Mesendoderm (in vitro differentiated cells): ENCODE results near the gene DGKB.

ENCODE experiments used
- DNase-seq: peaks from one replicate; pipeline ENCODE4 v3.0.0; 2013
- H2AK5ac ChIP-seq: 2 replicates; pipeline ENCODE4 v1.6.1; 2013; ENCODE audit warnings: low read length, inconsistent platforms
- H2BK120ac ChIP-seq: 2 replicates; pipeline ENCODE4 v1.6.1; 2013; ENCODE audit warnings: low read depth, mild to moderate bottlenecking, low read length, moderate library complexity, mixed read lengths
- H2BK15ac ChIP-seq: replicated peaks from 2 replicates; pipeline ENCODE4 v1.6.1; 2013; ENCODE audit warnings: low read depth, mild to moderate bottlenecking, moderate library complexity
- H2BK5ac ChIP-seq: 2 replicates; pipeline ENCODE4 v1.6.1; 2013; ENCODE audit warnings: low read length, inconsistent platforms
- H3K18ac ChIP-seq: 2 replicates; pipeline ENCODE4 v1.6.1; 2013; ENCODE audit warnings: mild to moderate bottlenecking, low read length, mixed read lengths
- H3K23ac ChIP-seq: one replicate; pipeline ENCODE4 v1.6.1; 2013; ENCODE audit warnings: low read length
- H3K27ac ChIP-seq: 2 replicates; pipeline ENCODE4 v1.5.1; 2013; ENCODE audit warnings: low read depth, mild to moderate bottlenecking, inconsistent platforms, low read length, moderate library complexity
- H3K27me3 ChIP-seq: 2 replicates; pipeline ENCODE4 v1.6.1; 2013; ENCODE audit warnings: low read length, control low read depth, mild to moderate bottlenecking, inconsistent platforms; ENCODE audit not compliant: insufficient read depth, poor library complexity
- H3K36me3 ChIP-seq: 2 replicates; pipeline ENCODE4 v1.6.1; 2013; ENCODE audit warnings: low read length, inconsistent platforms; ENCODE audit not compliant: control insufficient read depth, insufficient read depth
- H3K4ac ChIP-seq: one replicate; pipeline ENCODE4 v1.6.1; 2013; ENCODE audit warnings: low read depth, mild to moderate bottlenecking, low read length, moderate library complexity
- H3K4me1 ChIP-seq: 2 replicates; pipeline ENCODE4 v1.6.1; 2013; ENCODE audit warnings: low read depth, low read length, inconsistent platforms; ENCODE audit not compliant: control insufficient read depth
- H3K4me2 ChIP-seq: 2 replicates; pipeline ENCODE4 v1.6.1; 2013; ENCODE audit warnings: low read length
- H3K4me3 ChIP-seq: 2 replicates; pipeline ENCODE4 v1.5.1; 2013; ENCODE audit warnings: mild to moderate bottlenecking, low read length
- H3K56ac ChIP-seq: one replicate; pipeline ENCODE4 v1.6.1; 2013; ENCODE audit warnings: low read length
- H3K79me1 ChIP-seq: 2 replicates; pipeline ENCODE4 v1.6.1; 2013; ENCODE audit warnings: low read length, inconsistent platforms
- H3K79me2 ChIP-seq: 2 replicates; pipeline ENCODE4 v1.6.1; 2013; ENCODE audit warnings: mild to moderate bottlenecking, low read length; ENCODE audit not compliant: control insufficient read depth, insufficient read depth
- H3K9ac ChIP-seq: 2 replicates; pipeline ENCODE4 v1.6.1; 2013; ENCODE audit warnings: low read length, inconsistent platforms
- H4K5ac ChIP-seq: one replicate; pipeline ENCODE4 v1.6.1; 2013; ENCODE audit warnings: low read length
- H4K8ac ChIP-seq: one replicate; pipeline ENCODE4 v1.6.1; 2013; ENCODE audit warnings: low read depth, mild to moderate bottlenecking, control low read depth, low read length, moderate library complexity
- WGBS: extraction: QIAGEN DNeasy Blood & Tissue Kit; methylation state at CpG from one replicate; pipeline ENCODE4 v1.1.7; 2013; ENCODE audit warnings: low lambda C conversion rate, missing lambda C conversion rate; ENCODE audit not compliant: insufficient coverage; ENCODE audit errors: extremely low coverage; 5-methylcytosine and 5-hydroxymethylcytosine counted together

Gene DGKB

DNA sequence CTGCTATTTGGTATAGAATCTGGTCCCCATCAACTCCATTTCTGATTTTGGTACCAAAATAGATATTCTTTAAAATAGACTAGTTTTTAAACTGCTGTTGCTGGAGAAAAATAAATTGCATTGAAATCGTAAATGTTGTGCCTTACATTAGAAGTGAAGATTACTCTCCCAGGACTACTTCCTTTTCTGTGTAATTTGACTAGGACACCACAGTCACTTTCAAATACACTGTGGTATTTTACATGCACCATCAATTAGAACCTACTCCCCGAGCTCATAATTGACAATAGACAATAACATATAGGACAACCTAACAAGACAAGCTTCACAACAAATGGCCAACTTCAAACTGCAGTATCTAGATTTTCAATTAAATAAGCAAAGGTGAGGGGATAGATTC is 211.5 kb downstream of the DGKB start:
- H4K5ac ChIP-seq, result no peak overlapping the region
- H3K36me3 ChIP-seq, result no peaks in the 10 kb centered on the region
- no peak overlapping the region for H3K4ac ChIP-seq
- no peak overlapping the region for H2AK5ac ChIP-seq
- H3K27me3 ChIP-seq, result no peaks in the 10 kb centered on the region
- H3K4me2 ChIP-seq, result no peak overlapping the region
- no peak for DNase-seq
- no peak overlapping the region for H3K56ac ChIP-seq
- no peak overlapping the region for H3K4me3 ChIP-seq
- no CpG with 5 or more reads among the region's 2 CpGs for WGBS
- H3K18ac ChIP-seq, result no peak overlapping the region
- no peak overlapping the region for H2BK5ac ChIP-seq
- H2BK15ac ChIP-seq, result no peak overlapping the region
- H3K79me1 ChIP-seq, result no peaks in the 10 kb centered on the region
- H3K79me2 ChIP-seq, result no peaks in the 10 kb centered on the region
- H3K4me1 ChIP-seq, result no peaks in the 10 kb centered on the region
- H4K8ac ChIP-seq, result no peak overlapping the region
- no peak overlapping the region for H3K9ac ChIP-seq
- no peak overlapping the region for H3K23ac ChIP-seq
- H2BK120ac ChIP-seq, result no peak overlapping the region
- no peak overlapping the region for H3K27ac ChIP-seq

DNA sequence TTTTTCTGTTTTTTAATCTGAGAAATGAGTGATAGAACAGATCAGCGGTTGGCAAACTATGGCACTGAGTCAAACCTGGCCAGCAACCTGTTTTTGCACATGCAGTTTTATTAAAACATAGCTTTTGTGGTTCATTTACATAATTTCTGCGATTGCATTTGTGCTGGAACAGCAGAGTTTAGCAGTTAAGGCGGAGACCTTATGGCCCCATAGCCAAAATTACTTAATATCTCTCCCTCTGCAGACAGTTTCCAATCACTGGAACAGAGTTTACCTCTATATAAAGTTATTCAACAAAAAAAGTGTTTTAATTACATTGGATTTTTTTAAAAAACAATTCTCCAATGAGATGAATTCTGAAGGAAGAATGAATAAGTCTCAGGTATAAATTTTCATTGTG is 212.1 kb downstream of the DGKB start:
- H2BK15ac ChIP-seq, result no peak overlapping the region
- no CpG with 5 or more reads among the region's 3 CpGs for WGBS
- H3K79me2 ChIP-seq, result no peaks in the 10 kb centered on the region
- no peak overlapping the region for H3K4me3 ChIP-seq
- no peaks in the 10 kb centered on the region for H3K36me3 ChIP-seq
- no peak overlapping the region for H2BK5ac ChIP-seq
- no peak overlapping the region for H3K23ac ChIP-seq
- H3K79me1 ChIP-seq, result no peaks in the 10 kb centered on the region
- no peak for DNase-seq
- H4K8ac ChIP-seq, result no peak overlapping the region
- no peak overlapping the region for H3K4me2 ChIP-seq
- H3K9ac ChIP-seq, result no peak overlapping the region
- no peak overlapping the region for H3K18ac ChIP-seq
- H2AK5ac ChIP-seq, result no peak overlapping the region
- H3K27me3 ChIP-seq, result no peaks in the 10 kb centered on the region
- H4K5ac ChIP-seq, result no peak overlapping the region
- no peak overlapping the region for H3K4ac ChIP-seq
- H3K4me1 ChIP-seq, result no peaks in the 10 kb centered on the region
- no peak overlapping the region for H3K56ac ChIP-seq
- no peak overlapping the region for H2BK120ac ChIP-seq
- no peak overlapping the region for H3K27ac ChIP-seq

DNA sequence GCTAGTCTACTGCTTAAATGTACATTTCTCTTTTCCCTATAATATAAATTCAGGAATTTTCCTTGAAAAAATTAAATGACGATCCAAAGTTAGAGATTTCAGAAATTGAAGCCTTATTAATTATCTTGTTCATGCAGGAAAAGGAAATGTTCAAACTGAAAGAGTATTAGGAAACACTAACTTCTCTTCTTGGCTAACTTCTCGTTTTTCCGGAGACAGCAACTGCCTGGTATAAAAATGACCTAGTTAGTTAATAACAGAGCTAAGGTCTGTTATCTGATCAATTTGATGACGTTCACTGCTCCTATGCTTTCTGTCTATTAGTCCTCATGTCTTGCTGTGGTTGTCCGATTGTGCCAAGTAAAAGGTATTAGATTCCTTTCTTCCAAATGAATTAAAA is 212.5 kb downstream of the DGKB start:
- H3K18ac ChIP-seq, result no peak overlapping the region
- H3K79me1 ChIP-seq, result no peaks in the 10 kb centered on the region
- no peak overlapping the region for H2BK15ac ChIP-seq
- no peak for DNase-seq
- H3K36me3 ChIP-seq, result no peaks in the 10 kb centered on the region
- WGBS, result no CpG with 5 or more reads among the region's 5 CpGs
- H3K9ac ChIP-seq, result no peak overlapping the region
- no peak overlapping the region for H3K4me3 ChIP-seq
- H3K79me2 ChIP-seq, result no peaks in the 10 kb centered on the region
- no peak overlapping the region for H3K56ac ChIP-seq
- no peaks in the 10 kb centered on the region for H3K27me3 ChIP-seq
- H3K4me2 ChIP-seq, result no peak overlapping the region
- H4K5ac ChIP-seq, result no peak overlapping the region
- H3K4ac ChIP-seq, result no peak overlapping the region
- no peak overlapping the region for H3K23ac ChIP-seq
- no peak overlapping the region for H3K27ac ChIP-seq
- H2BK5ac ChIP-seq, result no peak overlapping the region
- no peaks in the 10 kb centered on the region for H3K4me1 ChIP-seq
- H2AK5ac ChIP-seq, result no peak overlapping the region
- H4K8ac ChIP-seq, result no peak overlapping the region
- no peak overlapping the region for H2BK120ac ChIP-seq

DNA sequence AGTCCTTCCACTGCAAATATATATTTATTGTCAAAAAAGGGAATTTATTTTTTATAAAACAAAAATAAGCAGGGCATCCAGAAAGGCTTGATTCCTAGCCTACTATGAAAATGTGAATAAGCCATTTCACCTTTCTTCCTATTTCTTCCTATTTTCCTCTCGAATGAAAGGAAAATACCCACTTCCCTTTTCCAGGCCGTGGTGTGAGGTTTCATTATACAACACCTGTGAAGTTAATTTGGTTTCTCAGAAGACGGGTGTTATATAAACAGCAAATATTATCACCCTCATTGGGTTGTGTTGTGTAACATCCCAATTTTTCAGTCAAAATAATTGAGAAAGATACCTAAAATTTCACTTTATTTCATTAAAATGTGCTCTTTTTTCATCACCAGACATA is 214.3 kb downstream of the DGKB start:
- Histone ChIP-seq H3K36me3 (no peaks in the 10 kb centered on the region), H4K8ac (no peak overlapping the region), H3K27me3 (no peaks in the 10 kb centered on the region), H3K4me2 (no peak overlapping the region), H3K79me1 (no peaks in the 10 kb centered on the region), H3K56ac (no peak overlapping the region), H3K9ac (no peak overlapping the region), H4K5ac (no peak overlapping the region), H3K27ac (no peak overlapping the region), H2AK5ac (no peak overlapping the region), H3K4ac (no peak overlapping the region), H3K79me2 (no peaks in the 10 kb centered on the region), H3K4me1 (no peaks in the 10 kb centered on the region), H2BK15ac (no peak overlapping the region), H3K4me3 (no peak overlapping the region), H2BK120ac (no peak overlapping the region), H3K23ac (no peak overlapping the region), H3K18ac (no peak overlapping the region), H2BK5ac (no peak overlapping the region)
- WGBS, result no CpG with 5 or more reads among the region's 3 CpGs
- DNase-seq, result no peak

DNA sequence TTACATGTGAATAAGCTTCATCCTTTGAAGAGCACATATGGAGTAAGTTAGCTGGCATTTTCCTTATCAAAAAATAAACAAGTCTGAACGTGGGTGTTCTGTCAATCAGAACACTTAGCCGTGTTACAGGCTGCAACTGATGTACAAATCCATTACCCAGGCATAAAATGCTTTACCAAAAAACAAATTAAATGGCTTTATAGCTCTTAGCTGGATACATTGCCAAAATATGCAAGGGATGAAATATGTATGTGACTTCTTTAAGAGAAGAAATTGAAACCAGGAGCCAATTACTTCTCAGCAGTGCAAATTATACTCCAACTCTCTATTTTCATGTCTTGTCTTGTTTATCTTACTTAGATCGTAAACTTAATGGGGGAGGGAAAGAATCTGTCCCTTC is 214.8 kb downstream of the DGKB start:
- DNase-seq, result no peak
- H3K56ac ChIP-seq, result no peak overlapping the region
- no peak overlapping the region for H3K23ac ChIP-seq
- no peaks in the 10 kb centered on the region for H3K4me1 ChIP-seq
- no peak overlapping the region for H3K4me3 ChIP-seq
- no peak overlapping the region for H2AK5ac ChIP-seq
- no peak overlapping the region for H3K9ac ChIP-seq
- no peak overlapping the region for H3K4ac ChIP-seq
- H3K27ac ChIP-seq, result no peak overlapping the region
- no peak overlapping the region for H3K18ac ChIP-seq
- no peak overlapping the region for H4K5ac ChIP-seq
- H3K79me2 ChIP-seq, result no peaks in the 10 kb centered on the region
- no peak overlapping the region for H2BK5ac ChIP-seq
- H3K79me1 ChIP-seq, result no peaks in the 10 kb centered on the region
- H3K27me3 ChIP-seq, result no peaks in the 10 kb centered on the region
- no CpG with 5 or more reads among the region's 3 CpGs for WGBS
- H3K4me2 ChIP-seq, result no peak overlapping the region
- no peak overlapping the region for H2BK120ac ChIP-seq
- H2BK15ac ChIP-seq, result no peak overlapping the region
- no peak overlapping the region for H4K8ac ChIP-seq
- H3K36me3 ChIP-seq, result no peaks in the 10 kb centered on the region

DNA sequence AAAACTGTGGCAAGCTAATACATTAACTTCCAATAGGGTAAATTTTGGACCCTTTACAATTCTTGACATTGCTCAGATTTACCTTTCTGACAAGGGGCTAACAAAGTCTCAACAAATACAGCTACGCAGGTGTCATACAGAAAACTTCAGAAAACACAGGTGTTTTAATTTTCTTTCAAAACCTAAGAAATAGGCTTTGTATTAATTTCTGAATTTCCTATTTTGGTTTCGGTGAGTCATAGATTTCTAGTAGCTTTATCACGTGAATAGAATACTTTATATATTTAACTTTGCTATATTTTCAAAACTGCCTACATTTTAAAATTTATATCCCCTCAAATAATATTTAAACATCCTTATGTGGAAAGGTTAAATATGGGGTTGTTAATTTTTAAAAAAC is 215.3 kb downstream of the DGKB start:
- H3K9ac ChIP-seq, result no peak overlapping the region
- H3K27ac ChIP-seq, result no peak overlapping the region
- no peak overlapping the region for H2BK120ac ChIP-seq
- no peak overlapping the region for H3K4me2 ChIP-seq
- no peaks in the 10 kb centered on the region for H3K79me1 ChIP-seq
- no peaks in the 10 kb centered on the region for H3K36me3 ChIP-seq
- no CpG with 5 or more reads among the region's 3 CpGs for WGBS
- H3K27me3 ChIP-seq, result no peaks in the 10 kb centered on the region
- no peak for DNase-seq
- no peak overlapping the region for H2AK5ac ChIP-seq
- no peak overlapping the region for H3K4ac ChIP-seq
- no peak overlapping the region for H3K18ac ChIP-seq
- H3K56ac ChIP-seq, result no peak overlapping the region
- no peak overlapping the region for H2BK15ac ChIP-seq
- H3K4me3 ChIP-seq, result no peak overlapping the region
- no peak overlapping the region for H2BK5ac ChIP-seq
- no peaks in the 10 kb centered on the region for H3K4me1 ChIP-seq
- H4K5ac ChIP-seq, result no peak overlapping the region
- no peaks in the 10 kb centered on the region for H3K79me2 ChIP-seq
- H4K8ac ChIP-seq, result no peak overlapping the region
- no peak overlapping the region for H3K23ac ChIP-seq
